ENCODE data around the gene AS3MT. TPM values are rescaled to one million over a fixed set of nuclear protein-coding genes. Genes with fewer than 3 reads are reported as not detected.

AS3MT gene
- total and polyA plus RNA-seq, 9 donors: 1.5 to 32.8 (median 5.3) TPM

DNA sequence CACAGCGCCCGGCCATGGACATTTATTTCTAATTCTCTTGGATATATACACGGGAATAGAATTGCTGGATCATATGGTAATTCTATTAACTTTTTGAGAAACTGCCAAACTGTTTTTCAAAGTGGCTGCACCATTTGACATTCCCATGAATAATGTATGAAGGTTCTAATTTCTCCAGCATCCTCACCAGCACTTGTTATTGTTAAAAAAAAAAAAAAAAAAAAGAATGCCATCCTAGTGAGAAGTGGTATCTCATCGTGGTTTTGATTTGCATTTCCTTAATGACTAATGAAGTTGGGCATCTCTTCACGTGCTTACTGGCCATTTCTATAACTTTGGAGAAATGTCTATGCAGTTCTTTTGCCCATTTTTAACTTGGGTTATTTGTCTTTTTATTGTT lies 62.4 kb downstream of the AS3MT start:
- no peaks in the 10 kb centered on the region for H3K4me1 ChIP-seq (ENCODE audit: insufficient read depth)
- H3K4me3 ChIP-seq: no peak overlapping the region
- 90 to 93% (median 93%) methylated on average over 5 of the region's 5 CpGs for WGBS, 3 donors

DNA sequence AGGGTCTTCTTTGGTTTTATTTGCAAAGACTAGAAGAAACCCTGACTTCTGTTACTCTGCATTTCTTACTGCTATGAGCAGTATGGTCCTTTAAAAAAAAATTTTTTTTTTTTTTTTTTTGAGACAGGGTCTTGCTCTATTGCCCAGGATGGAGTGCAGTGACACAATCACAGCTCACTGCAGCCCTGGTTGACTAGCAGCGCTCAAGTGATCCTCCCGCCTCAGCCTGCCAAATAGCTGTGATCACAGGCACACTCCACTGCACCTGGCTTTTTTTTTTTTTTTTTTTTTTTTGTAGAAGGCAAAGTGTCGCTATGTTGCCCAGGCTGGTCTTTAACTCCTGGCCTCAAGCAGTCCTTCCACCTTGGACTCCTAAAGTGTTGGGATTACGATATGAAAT lies 66.2 kb downstream of the AS3MT start:
- Histone ChIP-seq H3K27ac (no peak overlapping the region), H3K4me3 (no peak overlapping the region), H3K4me1 (ENCODE audit: insufficient read depth) (no peaks in the 10 kb centered on the region), H3K36me3 (no peaks in the 10 kb centered on the region), H3K27me3 (no peaks in the 10 kb centered on the region), H3K9me3 (no peaks in the 10 kb centered on the region)
- TF ChIP-seq, protein P1, sequence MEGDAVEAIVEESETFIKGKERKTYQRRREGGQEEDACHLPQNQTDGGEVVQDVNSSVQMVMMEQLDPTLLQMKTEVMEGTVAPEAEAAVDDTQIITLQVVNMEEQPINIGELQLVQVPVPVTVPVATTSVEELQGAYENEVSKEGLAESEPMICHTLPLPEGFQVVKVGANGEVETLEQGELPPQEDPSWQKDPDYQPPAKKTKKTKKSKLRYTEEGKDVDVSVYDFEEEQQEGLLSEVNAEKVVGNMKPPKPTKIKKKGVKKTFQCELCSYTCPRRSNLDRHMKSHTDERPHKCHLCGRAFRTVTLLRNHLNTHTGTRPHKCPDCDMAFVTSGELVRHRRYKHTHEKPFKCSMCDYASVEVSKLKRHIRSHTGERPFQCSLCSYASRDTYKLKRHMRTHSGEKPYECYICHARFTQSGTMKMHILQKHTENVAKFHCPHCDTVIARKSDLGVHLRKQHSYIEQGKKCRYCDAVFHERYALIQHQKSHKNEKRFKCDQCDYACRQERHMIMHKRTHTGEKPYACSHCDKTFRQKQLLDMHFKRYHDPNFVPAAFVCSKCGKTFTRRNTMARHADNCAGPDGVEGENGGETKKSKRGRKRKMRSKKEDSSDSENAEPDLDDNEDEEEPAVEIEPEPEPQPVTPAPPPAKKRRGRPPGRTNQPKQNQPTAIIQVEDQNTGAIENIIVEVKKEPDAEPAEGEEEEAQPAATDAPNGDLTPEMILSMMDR (IDR thresholded peaks at IDR 0.05): no peak
- TF ChIP-seq EP300 (IDR thresholded peaks at IDR 0.05): no peak
- no peak for TF ChIP-seq POLR2A (IDR thresholded peaks at IDR 0.05)
- whole genome bisulfite sequencing, 3 donors: 96 to 98% (median 97%) methylated on average over 4 of the region's 4 CpGs
- DNase-seq: no peak
- intact Hi-C loops (cut with DNase I): no loop called here

More for the DNA sequence above, 62.4 kb downstream of the AS3MT start:
- no peak for DNase-seq
- no peak overlapping the region for H3K27ac ChIP-seq
- no peaks in the 10 kb centered on the region for H3K36me3 ChIP-seq
- intact Hi-C loops (cut with DNase I): no loop called here
- no peaks in the 10 kb centered on the region for H3K27me3 ChIP-seq
- TF ChIP-seq POLR2A (IDR thresholded peaks at IDR 0.05): no peak
- TF ChIP-seq, protein P1 (IDR thresholded peaks at IDR 0.05): no peak
- no peak for TF ChIP-seq EP300 (IDR thresholded peaks at IDR 0.05)
- H3K9me3 ChIP-seq: no peaks in the 10 kb centered on the region

DNA sequence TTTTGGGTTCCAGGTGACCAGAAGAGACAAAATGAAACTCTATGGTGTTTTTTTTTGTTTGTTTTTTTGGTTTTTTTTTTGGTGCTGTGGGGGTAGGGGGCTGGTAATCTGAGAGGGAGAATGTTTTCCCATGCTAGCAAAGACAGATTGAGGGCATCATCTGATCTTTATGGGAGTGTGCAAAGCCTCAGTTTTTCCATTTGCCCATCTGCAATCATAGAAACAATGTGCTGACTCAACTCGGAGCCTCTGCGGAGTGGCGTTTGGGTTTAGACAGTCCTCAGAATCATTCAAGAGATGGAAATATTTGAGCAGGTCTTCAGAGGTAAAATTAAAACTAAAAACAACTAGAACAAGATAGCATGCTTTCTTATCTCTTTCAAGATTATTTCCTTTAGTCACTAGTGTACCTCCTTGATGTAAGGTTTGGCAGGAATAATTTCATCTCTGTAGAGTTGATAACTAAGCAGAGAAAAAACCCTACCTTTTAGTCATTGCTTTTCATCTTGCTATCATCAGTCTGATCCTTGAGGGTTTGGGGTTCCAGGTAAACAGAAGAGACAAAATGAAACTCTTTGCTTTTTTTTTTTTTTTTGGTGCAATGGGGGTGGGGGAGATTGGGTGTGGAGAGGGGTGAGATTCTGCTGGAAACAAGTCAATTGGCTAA lies 66.8 kb downstream of the AS3MT start:
- no peak for TF ChIP-seq EP300 (IDR thresholded peaks at IDR 0.05)
- TF ChIP-seq POLR2A (IDR thresholded peaks at IDR 0.05): no peak
- TF ChIP-seq, protein P1 (IDR thresholded peaks at IDR 0.05): no peak
- 78 to 86% (median 86%) methylated on average over 3 of the region's 3 CpGs for WGBS, 3 donors
- no peak overlapping the region for H3K27ac ChIP-seq
- no peak for DNase-seq
- no peaks in the 10 kb centered on the region for H3K36me3 ChIP-seq
- intact Hi-C loops (cut with DNase I): no loop called here
- H3K4me1 ChIP-seq (ENCODE audit: insufficient read depth): no peaks in the 10 kb centered on the region
- no peaks in the 10 kb centered on the region for H3K9me3 ChIP-seq
- no peaks in the 10 kb centered on the region for H3K27me3 ChIP-seq
- H3K4me3 ChIP-seq: no peak overlapping the region

DNA sequence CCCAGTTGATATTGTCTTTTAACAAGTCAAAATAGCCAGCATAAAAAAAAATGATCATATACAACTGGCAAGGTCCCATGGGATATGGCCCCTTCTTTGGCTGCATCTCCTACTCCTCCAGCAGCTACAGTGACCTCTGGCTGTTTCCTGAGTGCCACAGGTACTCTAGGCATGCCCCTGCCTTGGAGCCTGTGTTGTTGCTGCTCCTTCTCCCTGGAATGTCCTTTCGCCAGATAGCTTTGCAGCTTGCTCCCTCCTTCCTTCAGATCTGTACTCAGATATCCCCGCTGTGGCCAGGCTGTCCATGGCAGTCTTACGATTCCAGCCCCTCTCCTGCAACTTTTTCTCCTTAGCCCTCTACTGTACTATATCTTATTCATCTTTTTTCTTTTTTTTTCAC lies 72.1 kb downstream of the AS3MT start:
- no peak for DNase-seq
- TF ChIP-seq POLR2A (IDR thresholded peaks at IDR 0.05) (no peak), EP300 (IDR thresholded peaks at IDR 0.05) (no peak)
- TF ChIP-seq, protein P1 (IDR thresholded peaks at IDR 0.05): no peak
- Histone ChIP-seq H3K4me1 (ENCODE audit: insufficient read depth) (peaks cover 2% of the 10 kb centered on the region), H3K9me3 (no peaks in the 10 kb centered on the region), H3K36me3 (no peaks in the 10 kb centered on the region), H3K27me3 (no peaks in the 10 kb centered on the region), H3K4me3 (no peak overlapping the region), H3K27ac (no peak overlapping the region)
- intact Hi-C loops (cut with DNase I): no loop called here
- 98 to 99% (median 98%) methylated on average over 3 of the region's 3 CpGs for WGBS, 3 donors

Measured in ovary (tissue), 9 donors.